OCI-LY1 (cell line): ENCODE results near the gene OGFOD1.

Source experiments
- H2AFZ ChIP-seq: fragments of 200-600 bp; sonication (generic), shearing (Covaris generic); 2 replicates; pipeline ENCODE4 v1.6.0; 2014; ENCODE audit warnings: antibody characterized with exemption, mild to moderate bottlenecking, low read length
- H3F3A ChIP-seq: fragments of 200-600 bp; sonication (generic), shearing (Covaris generic); 2 replicates; pipeline ENCODE4 v1.6.0; 2014; ENCODE audit warnings: mild to moderate bottlenecking, antibody characterized with exemption, low read length, moderate library complexity; ENCODE audit not compliant: insufficient read depth
- H3K27ac ChIP-seq: fragments of 200-600 bp; sonication (generic); 2 replicates; pipeline ENCODE4 v1.5.1; 2014; ENCODE audit warnings: low read length, mixed run types, mild to moderate bottlenecking, low read depth; ENCODE audit not compliant: poor library complexity, severe bottlenecking
- H3K27me3 ChIP-seq: fragments of 200-600 bp; sonication (generic); 2 replicates; pipeline ENCODE4 v1.6.0; 2014; ENCODE audit warnings: antibody characterized with exemption, mild to moderate bottlenecking, low read length, moderate library complexity; ENCODE audit not compliant: insufficient read depth
- H3K36me3 ChIP-seq: fragments of 200-600 bp; sonication (generic); 2 replicates; pipeline ENCODE4 v1.6.1; 2014; ENCODE audit warnings: mild to moderate bottlenecking, antibody characterized with exemption, low read length, moderate library complexity, mixed read lengths; ENCODE audit not compliant: insufficient read depth
- H3K4me1 ChIP-seq: fragments of 200-600 bp; sonication (generic); 2 replicates; pipeline ENCODE4 v1.5.1; 2014; ENCODE audit warnings: mild to moderate bottlenecking, low read length, moderate library complexity; ENCODE audit not compliant: insufficient read depth, severe bottlenecking
- H3K4me2 ChIP-seq: fragments of 200-600 bp; sonication (generic), shearing (Covaris generic); 2 replicates; pipeline ENCODE4 v1.6.1; 2014; ENCODE audit warnings: low read length
- H3K4me3 ChIP-seq: fragments of 200-600 bp; sonication (generic); 2 replicates; pipeline ENCODE4 v1.5.1; 2014; ENCODE audit warnings: low read length, low read depth, mild to moderate bottlenecking, mixed read lengths; ENCODE audit not compliant: poor library complexity, severe bottlenecking
- H3K79me2 ChIP-seq: fragments of 200-600 bp; shearing (Covaris generic); 2 replicates; pipeline ENCODE4 v1.6.1; 2016; ENCODE audit warnings: mixed run types, low read length, mixed read lengths; ENCODE audit not compliant: insufficient read depth
- H3K9ac ChIP-seq: fragments of 200-600 bp; sonication (generic), shearing (Covaris generic); 2 replicates; pipeline ENCODE4 v1.6.1; 2014; ENCODE audit warnings: mild to moderate bottlenecking, low read length, mixed read lengths
- H3K9me2 ChIP-seq: fragments of 200-600 bp; sonication (generic), shearing (Covaris generic); 2 replicates; pipeline ENCODE4 v1.6.1; 2014; ENCODE audit warnings: low read depth, mild to moderate bottlenecking, low read length, mixed read lengths
- H3K9me3 ChIP-seq: fragments of 200-600 bp; shearing (Covaris generic); 2 replicates; pipeline ENCODE4 v1.6.1; 2014; ENCODE audit warnings: low read length, mixed read lengths
- H4K20me1 ChIP-seq: fragments of 200-600 bp; sonication (generic), shearing (Covaris generic); 2 replicates; pipeline ENCODE4 v1.6.0; 2016; ENCODE audit warnings: mild to moderate bottlenecking, low read length; ENCODE audit not compliant: insufficient read depth
- CTCF ChIP-seq: fragments of 200-600 bp; sonication (generic), shearing (Covaris generic); IDR thresholded peaks from 2 replicates; pipeline ENCODE4 v1.5.1; 2017; ENCODE audit warnings: mild to moderate bottlenecking, antibody characterized with exemption, low read length, moderate library complexity, mixed read lengths
- EZH2 ChIP-seq: fragments of 200-600 bp; sonication (generic), shearing (Covaris generic); IDR thresholded peaks from 2 replicates; pipeline ENCODE4 v1.8.0; 2017; ENCODE audit warnings: borderline replicate concordance, mixed run types, mild to moderate bottlenecking, antibody characterized with exemption, low read length, moderate library complexity, mixed read lengths

The OGFOD1 gene

GRCh38 chr16:56515665-56516064 is 64.3 kb downstream of the OGFOD1 start:
- Histone ChIP-seq H3F3A (no peaks in the 10 kb centered on the region), H3K36me3 (no peaks in the 10 kb centered on the region; the same call in 1 of the 2 replicates)
- TF ChIP-seq EZH2 (no peak), CTCF (no peak)

GRCh38 chr16:56517206-56517605 is 65.9 kb downstream of the OGFOD1 start:
- no peaks in the 10 kb centered on the region for H3F3A ChIP-seq
- no peaks in the 10 kb centered on the region for H3K79me2 ChIP-seq
- no peaks in the 10 kb centered on the region for H3K27me3 ChIP-seq
- no peaks in the 10 kb centered on the region for H3K9me2 ChIP-seq
- no peaks in the 10 kb centered on the region for H3K9me3 ChIP-seq
- H4K20me1 ChIP-seq: no peaks in the 10 kb centered on the region
- H3K9ac ChIP-seq: no peak overlapping the region
- H3K4me1 ChIP-seq: peaks cover 15% of the 10 kb centered on the region
- no peak for TF ChIP-seq EZH2
- TF ChIP-seq CTCF: no peak
- no peaks in the 10 kb centered on the region for H3K36me3 ChIP-seq
- H3K4me3 ChIP-seq: no peak overlapping the region
- H2AFZ ChIP-seq: no peak overlapping the region
- no peak overlapping the region for H3K4me2 ChIP-seq
- no peak overlapping the region for H3K27ac ChIP-seq

More at GRCh38 chr16:56515665-56516064, 64.3 kb downstream of the OGFOD1 start:
- Histone ChIP-seq H3K79me2 (no peaks in the 10 kb centered on the region), H3K4me1 (peaks cover 15% of the 10 kb centered on the region), H2AFZ (no peak overlapping the region), H4K20me1 (no peaks in the 10 kb centered on the region), H3K4me2 (no peak overlapping the region), H3K27me3 (no peaks in the 10 kb centered on the region), H3K9me2 (no peaks in the 10 kb centered on the region), H3K9me3 (no peaks in the 10 kb centered on the region), H3K27ac (no peak overlapping the region), H3K9ac (no peak overlapping the region), H3K4me3 (no peak overlapping the region)

GRCh38 chr16:56518425-56518824 is 67.1 kb downstream of the OGFOD1 start:
- no peak overlapping the region for H2AFZ ChIP-seq
- no peak overlapping the region for H3K4me2 ChIP-seq
- H3K4me3 ChIP-seq: no peak overlapping the region
- H3K4me1 ChIP-seq: peaks cover 15% of the 10 kb centered on the region
- H3K79me2 ChIP-seq: no peaks in the 10 kb centered on the region
- no peaks in the 10 kb centered on the region for H3K36me3 ChIP-seq
- no peaks in the 10 kb centered on the region for H3K27me3 ChIP-seq
- no peak overlapping the region for H3K9ac ChIP-seq
- no peaks in the 10 kb centered on the region for H3F3A ChIP-seq
- H4K20me1 ChIP-seq: no peaks in the 10 kb centered on the region
- TF ChIP-seq CTCF (no peak), EZH2 (no peak)
- no peaks in the 10 kb centered on the region for H3K9me3 ChIP-seq
- H3K27ac ChIP-seq: no peak overlapping the region
- no peaks in the 10 kb centered on the region for H3K9me2 ChIP-seq
